B cell (primary cell): ENCODE measurements around the gene RPS6KA1. TPM values are rescaled to one million over a fixed set of nuclear protein-coding genes. Genes with fewer than 3 reads are reported as not detected.
"Not testable (repeated sequence)": the region's sequence is repeated elsewhere in the genome, so short reads cannot be mapped to it uniquely, and the experiment has no call there.

ENCODE experiments used
- ATAC-seq: fragments of 200-7000 bp; cut with Tn5 transposase; one replicate; pipeline ENCODE4 v1.10.0; 2021; ENCODE audit warnings: low read depth, mild to moderate bottlenecking, moderate number of reproducible peaks, moderate library complexity
- CTCF ChIA-PET: fragments of 350-600 bp; sonication (Branson Sonifier 250); formaldehyde crosslinking; loops from one replicate; lab custom pipeline; 2021; ENCODE audit warnings: antibody characterized with exemption, inconsistent platforms; lab: Charles Lee
- POLR2A ChIA-PET: fragments of 350-600 bp; sonication (Branson Sonifier 250); formaldehyde crosslinking; loops from one replicate; lab custom pipeline; 2021; ENCODE audit warnings: antibody characterized with exemption; lab: Charles Lee
- DNase-seq: peaks from one replicate; pipeline ENCODE4 v3.0.0; 2013
- H2AFZ ChIP-seq: 2 replicates; pipeline ENCODE4 v1.6.1; 2012; ENCODE audit warnings: mild to moderate bottlenecking, low read depth, low read length; ENCODE audit not compliant: insufficient read depth, poor library complexity, severe bottlenecking
- H3K27ac ChIP-seq, 2 donors: 1 replicate in 1 of 2; 2 replicates in 1 of 2; pipeline ENCODE4 v1.5.1; 2012 to 2013; ENCODE audit warnings: low read length in 2 of 2, mild to moderate bottlenecking in 2 of 2, moderate library complexity in 1 of 2
- H3K27me3 ChIP-seq, 4 experiments: fragments of 200-600 bp in 1 of 4; sonication (generic) in 1 of 4; replicated peaks in 1 of 4; 1 replicate in 2 of 4; 2 replicates in 2 of 4; pipeline versions ENCODE4 v1.6.1 to v1.7.0; 2013 to 2016; ENCODE audit warnings: low read length in 3 of 4, mild to moderate bottlenecking in 2 of 4, mixed read lengths in 1 of 4, moderate library complexity in 1 of 4; ENCODE audit not compliant: insufficient read depth in 4 of 4, control insufficient read depth in 3 of 4; ENCODE audit errors: control extremely low read depth in 1 of 4
- H3K36me3 ChIP-seq, 2 experiments: replicated peaks in 1 of 2; 1 replicate in 1 of 2; 2 replicates in 1 of 2; pipeline versions ENCODE4 v1.6.1 to v1.7.1; 2013; ENCODE audit warnings: low read length in 1 of 2; ENCODE audit not compliant: insufficient read depth in 2 of 2, control insufficient read depth in 1 of 2; ENCODE audit errors: control extremely low read depth in 1 of 2, extremely low read depth in 1 of 2
- H3K4me1 ChIP-seq, 2 donors: fragments of 200-600 bp in 1 of 2; sonication (generic) in 1 of 2; 1 replicate in 1 of 2; 2 replicates in 1 of 2; pipeline versions ENCODE4 v1.5.1 to v1.6.1; 2013 to 2017; ENCODE audit warnings: low read length in 2 of 2; ENCODE audit not compliant: control insufficient read depth in 2 of 2, insufficient read depth in 2 of 2
- H3K4me2 ChIP-seq: replicated peaks from 2 replicates; pipeline ENCODE3; 2012; ENCODE audit warnings: mild to moderate bottlenecking, low read depth, low read length; ENCODE audit not compliant: poor library complexity, severe bottlenecking
- H3K4me3 ChIP-seq, 5 experiments: fragments of 200-600 bp in 1 of 5; sonication (generic) in 1 of 5; 1 replicate in 3 of 5; 2 replicates in 2 of 5; pipeline versions ENCODE4 v1.5.1 to v1.7.0; 2011 to 2016; ENCODE audit warnings: low read length in 4 of 5, mild to moderate bottlenecking in 4 of 5, low read depth in 2 of 5, control low read depth in 1 of 5, moderate library complexity in 1 of 5; ENCODE audit not compliant: insufficient read depth in 1 of 5; ENCODE audit errors: control extremely low read depth in 1 of 5, extremely low read depth in 1 of 5
- H3K79me2 ChIP-seq: fragments of 200-600 bp; sonication (generic); one replicate; pipeline ENCODE4 v1.6.0; 2016; ENCODE audit warnings: low read length; ENCODE audit not compliant: control insufficient read depth, insufficient read depth
- H3K9ac ChIP-seq: fragments of 200-600 bp; sonication (generic); 2 replicates; pipeline ENCODE4 v1.6.1; 2017; ENCODE audit warnings: mild to moderate bottlenecking, low read length, moderate library complexity
- H3K9me3 ChIP-seq, 3 donors: one replicate each; pipeline versions ENCODE4 v1.6.1 to v1.7.1; 2013; ENCODE audit warnings: low read length in 2 of 3; ENCODE audit not compliant: control insufficient read depth in 2 of 3, insufficient read depth in 1 of 3; ENCODE audit errors: control extremely low read depth in 1 of 3
- H4K20me1 ChIP-seq: 2 replicates; pipeline ENCODE4 v1.6.0; 2012; ENCODE audit warnings: mild to moderate bottlenecking, low read length; ENCODE audit not compliant: insufficient read depth, control insufficient read depth, poor library complexity, severe bottlenecking
- H3K27ac Mint-ChIP-seq: one replicate; pipeline ENCODE4 v1.8.0; 2021; ENCODE audit warnings: mixed read lengths
- H3K27me3 Mint-ChIP-seq: one replicate; pipeline ENCODE4 v1.8.0; 2021; ENCODE audit warnings: mixed read lengths
- H3K4me1 Mint-ChIP-seq: one replicate; pipeline ENCODE4 v1.8.0; 2021; ENCODE audit warnings: mixed read lengths
- H3K4me3 Mint-ChIP-seq: one replicate; pipeline ENCODE4 v1.8.0; 2021; ENCODE audit warnings: mixed read lengths
- H3K9me3 Mint-ChIP-seq: one replicate; pipeline ENCODE4 v1.8.0; 2022; ENCODE audit warnings: mixed read lengths; ENCODE audit not compliant: insufficient read depth
- CTCF ChIP-seq: fragments of 200-600 bp; IDR thresholded peaks from one replicate; pipeline ENCODE4 v1.8.0; 2022; ENCODE audit warnings: antibody characterized with exemption, mild to moderate bottlenecking
- EZH2 ChIP-seq: IDR thresholded peaks from 2 replicates; pipeline ENCODE4 v1.6.1; 2012; ENCODE audit warnings: borderline replicate concordance, low read depth, mild to moderate bottlenecking, moderate library complexity, low read length; ENCODE audit not compliant: insufficient read depth, poor library complexity, severe bottlenecking
- WGBS: methylation state at CpG from one replicate; pipeline ENCODE4 v1.1.5; 2013; ENCODE audit warnings: missing lambda C conversion rate; ENCODE audit not compliant: insufficient coverage; 5-methylcytosine and 5-hydroxymethylcytosine counted together
- intact Hi-C: fragments of 100-400 bp; cut with micrococcal nuclease; formaldehyde crosslinking; loops from one replicate; pipeline ENCODE4 v1.10.0; 2022
- polyA plus RNA-seq: library from polyadenylated mRNA; depleted of rRNA; stranded (reverse); fragments of >200 nt; gene quantifications from 2 replicates; pipeline ENCODE4 v1.2.3, GENCODE V29; 2012
- total RNA-seq, 2 donors: library from RNA; stranded (reverse); fragments of 120-200 nt in 1 of 2; gene quantifications; 1 replicate in 1 of 2; 2 replicates in 1 of 2; pipeline versions ENCODE4 v1.2.3 to v1.2.4, GENCODE V29; 2013 to 2022

RPS6KA1 gene
- total and polyA plus RNA-seq, 2 donors (not counting 1 experiment from before 2014, with no cell fraction given): 72.0 to 99.9 TPM

GRCh38 chr1:26585471-26585870 is 55.9 kb downstream of the RPS6KA1 start:
- WGBS: 100% methylated on average over 2 of the region's 6 CpGs
- no peaks in the 10 kb centered on the region for H3K27me3 Mint-ChIP-seq
- H3K27ac Mint-ChIP-seq: no peak overlapping the region
- H3K9ac ChIP-seq: no peak overlapping the region
- H3K27me3 ChIP-seq: no peaks in the 10 kb centered on the region
- no peaks in the 10 kb centered on the region for H3K36me3 ChIP-seq
- no peak for ATAC-seq
- H3K27ac ChIP-seq: no peak overlapping the region
- no peak overlapping the region for H3K4me2 ChIP-seq
- H4K20me1 ChIP-seq: no peaks in the 10 kb centered on the region
- POLR2A ChIA-PET: interaction anchor here (0.6 to 0.7 kb wide), 2 partner anchors 196 to 282 kb away, joined by 3 to 8 read pairs; no protein-coding TSS in a partner anchor
- no peaks in the 10 kb centered on the region for H3K9me3 Mint-ChIP-seq
- H3K4me1 ChIP-seq: no peaks in the 10 kb centered on the region
- H3K4me3 ChIP-seq: no peak overlapping the region
- no peak overlapping the region for H2AFZ ChIP-seq
- no peak overlapping the region for H3K4me3 Mint-ChIP-seq
- no peaks in the 10 kb centered on the region for H3K79me2 ChIP-seq
- CTCF ChIA-PET: interaction anchor here (1.6 kb wide), 1 partner anchor 17 kb away, joined by 4 read pairs; no protein-coding TSS in a partner anchor
- intact Hi-C loops: no loop called here
- DNase-seq: no peak
- TF ChIP-seq CTCF (no peak), EZH2 (no peak)
- H3K9me3 ChIP-seq: peaks cover 0 to 8% (median 5%) of the 10 kb centered on the region in 3 donors
- H3K4me1 Mint-ChIP-seq: no peaks in the 10 kb centered on the region

GRCh38 chr1:26593385-26593784 is 63.8 kb downstream of the RPS6KA1 start:
- 83% methylated on average over 1 of the region's 5 CpGs for WGBS
- TF ChIP-seq EZH2: no peak
- DNase-seq (no peak), ATAC-seq (no peak)
- intact Hi-C loops: no loop called here
- Mint-ChIP-seq H3K9me3 (no peaks in the 10 kb centered on the region), H3K27me3 (no peaks in the 10 kb centered on the region), H3K27ac (no peak overlapping the region), H3K4me1 (peaks cover 4% of the 10 kb centered on the region), H3K4me3 (no peak overlapping the region)
- Histone ChIP-seq H3K4me2 (no peak overlapping the region), H4K20me1 (no peaks in the 10 kb centered on the region), H3K79me2 (no peaks in the 10 kb centered on the region), H3K9ac (no peak overlapping the region), H2AFZ (no peak overlapping the region), H3K36me3 (no peaks in the 10 kb centered on the region), H3K4me1 (no peaks in the 10 kb centered on the region), H3K27ac (no peak overlapping the region), H3K27me3 (no peaks in the 10 kb centered on the region), H3K4me3 (no peak overlapping the region), H3K9me3 (peaks cover 0 to 4% (median 4%) of the 10 kb centered on the region in 3 donors)
- ChIA-PET CTCF (interaction anchor here (1.0 to 5.4 kb wide), 6 partner anchors 8 to 202 kb away, joined by 3 to 39 read pairs (median 7); partner anchors contain the start of gene PIGV), POLR2A (no interaction called here)

GRCh38 chr1:26594593-26594992 is 65.0 kb downstream of the RPS6KA1 start:
- DNase-seq, H3K9ac ChIP-seq, POLR2A ChIA-PET, H3K4me1 Mint-ChIP-seq, H3K27ac Mint-ChIP-seq, H3K36me3 ChIP-seq, H3K9me3 ChIP-seq, intact Hi-C loops, H3K4me3 Mint-ChIP-seq, H3K4me1 ChIP-seq, H2AFZ ChIP-seq, H3K4me2 ChIP-seq, H4K20me1 ChIP-seq, H3K79me2 ChIP-seq, H3K27me3 Mint-ChIP-seq, H3K27me3 ChIP-seq, ATAC-seq, H3K4me3 ChIP-seq, H3K27ac ChIP-seq, H3K9me3 Mint-ChIP-seq: not testable (repeated sequence)
- CTCF ChIA-PET: interaction anchor here (0.6 to 5.4 kb wide), 7 partner anchors 7 to 560 kb away, joined by 3 to 39 read pairs (median 6); partner anchors contain the start of genes PIGV and SLC9A1
- WGBS: 100% methylated on average over 4 of the region's 6 CpGs
